Vagina (tissue), 2 donors: ENCODE data around the gene EXOC6B.

Experiments used
- CTCF ChIP-seq, 3 experiments: fragments of 450-650 bp in 2 of 3; fragments of 200-600 bp in 1 of 3; sonication (generic) in 1 of 3; IDR thresholded peaks; one replicate each; pipeline ENCODE4 v1.5.1; 2017 to 2019; ENCODE audit warnings: antibody characterized with exemption in 3 of 3, mild to moderate bottlenecking in 2 of 3, moderate library complexity in 2 of 3
- POLR2A ChIP-seq, 2 donors: fragments of 450-650 bp; IDR thresholded peaks; one replicate each; pipeline ENCODE4 v1.6.1; 2017; ENCODE audit warnings: antibody characterized with exemption in 2 of 2, mild to moderate bottlenecking in 2 of 2, moderate library complexity in 2 of 2
- POLR2AphosphoS5 ChIP-seq, 2 donors: sonication (generic); formaldehyde crosslinking; IDR thresholded peaks; one replicate each; pipeline ENCODE4 v1.9.0; 2017; ENCODE audit warnings: antibody characterized with exemption in 2 of 2, mild to moderate bottlenecking in 2 of 2, low read depth in 1 of 2; ENCODE audit not compliant: insufficient read depth in 1 of 2

GRCh38 chr2:72204786-72205503 lies 620.9 kb downstream of the EXOC6B start:
- TF ChIP-seq POLR2A (IDR thresholded peaks at IDR 0.05), result no peak
- no peak for TF ChIP-seq POLR2AphosphoS5 (IDR thresholded peaks at IDR 0.05; ENCODE audit: insufficient read depth in 1 of 2, low read depth in 1 of 2)
- no peak for TF ChIP-seq CTCF (IDR thresholded peaks at IDR 0.05)
